Esophagus muscularis mucosa (tissue), 4 donors: ENCODE measurements around the gene MGAM2. TPM values are rescaled to one million over a fixed set of nuclear protein-coding genes. Genes with fewer than 3 reads are reported as not detected.
A peak's percentile ranks its signal among the peaks of the same experiment; 100 is the strongest.
"Not testable (repeated sequence)": the region's sequence is repeated elsewhere in the genome, so short reads cannot be mapped to it uniquely, and the experiment has no call there.

Experiments
- DNase-seq: peaks from one replicate; pipeline ENCODE4 v3.0.0-alpha.2; 2017; ENCODE audit errors: extremely low spot score
- H3K27ac ChIP-seq, 4 donors: fragments of 200-600 bp; sonication (generic); replicated peaks in 1 of 4; 1 replicate in 3 of 4; 2 replicates in 1 of 4; pipeline ENCODE4 v1.5.1; 2016 to 2019; ENCODE audit warnings: mild to moderate bottlenecking in 1 of 4
- H3K27me3 ChIP-seq, 4 donors: fragments of 200-600 bp; sonication (generic); one replicate each; pipeline versions ENCODE4 v1.5.1 to v1.6.0; 2016 to 2019
- H3K36me3 ChIP-seq, 4 donors: fragments of 200-600 bp; sonication (generic); one replicate each; pipeline ENCODE4 v1.5.1; 2016 to 2019
- H3K4me1 ChIP-seq, 4 donors: fragments of 200-600 bp; sonication (generic); one replicate each; pipeline ENCODE4 v1.5.1; 2016 to 2019
- H3K4me3 ChIP-seq, 4 donors: fragments of 200-600 bp; sonication (generic); 1 replicate in 2 of 4; 2 replicates in 2 of 4; pipeline ENCODE4 v1.5.1; 2016 to 2019; ENCODE audit warnings: mild to moderate bottlenecking in 4 of 4, moderate library complexity in 1 of 4
- H3K9me3 ChIP-seq, 4 donors: fragments of 200-600 bp; sonication (generic); 1 replicate in 3 of 4; 2 replicates in 1 of 4; pipeline ENCODE4 v1.5.1; 2016 to 2019
- CTCF ChIP-seq, 3 experiments: fragments of 200-600 bp in 2 of 3; fragments of 450-650 bp in 1 of 3; sonication (generic) in 2 of 3; IDR thresholded peaks; one replicate each; pipeline ENCODE4 v1.5.1; 2017 to 2019; ENCODE audit warnings: antibody characterized with exemption in 3 of 3, mild to moderate bottlenecking in 2 of 3, moderate library complexity in 1 of 3
- EP300 ChIP-seq: sonication (generic); formaldehyde crosslinking; IDR thresholded peaks from one replicate; pipeline ENCODE4 v1.6.1; 2017; ENCODE audit warnings: antibody characterized with exemption
- POLR2A ChIP-seq: fragments of 450-650 bp; IDR thresholded peaks from one replicate; pipeline ENCODE4 v1.6.1; 2017; ENCODE audit warnings: antibody characterized with exemption, moderate library complexity, mild to moderate bottlenecking, low read depth
- POLR2AphosphoS5 ChIP-seq, 2 donors: sonication (generic); formaldehyde crosslinking; IDR thresholded peaks; one replicate each; pipeline ENCODE4 v1.6.1; 2017; ENCODE audit warnings: antibody characterized with exemption in 2 of 2
- whole genome bisulfite sequencing: methylation state at CpG from one replicate; pipeline ENCODE4 v1.1.5; 2018; 5-methylcytosine and 5-hydroxymethylcytosine counted together
- intact Hi-C: fragments of 100-400 bp; cut with DNase I; formaldehyde crosslinking; loops from one replicate; pipeline ENCODE4 v1.15.1; 2023
- total RNA-seq, 4 donors: library from RNA; depleted of rRNA; stranded (reverse); fragments of >200 nt; gene quantifications; one replicate each; pipeline versions ENCODE4 v1.1.0 to v1.2.1, GENCODE V29; 2016

MGAM2 gene
- total RNA-seq, 4 donors from 2014 or later: under 0.01 to 0.11 TPM; not detected in 2

- intact Hi-C loops: no loop called here
- no peak overlapping the region for H3K27ac ChIP-seq
- no peaks in the 10 kb centered on the region for H3K27me3 ChIP-seq
- no peak overlapping the region for H3K4me3 ChIP-seq
- TF ChIP-seq POLR2AphosphoS5 (IDR thresholded peaks at IDR 0.05): no peak
- no peak for TF ChIP-seq EP300
- no peak for TF ChIP-seq POLR2A
- no peak for TF ChIP-seq CTCF (IDR thresholded peaks at IDR 0.05)
- no peak for DNase-seq
- no peaks in the 10 kb centered on the region for H3K9me3 ChIP-seq
- H3K36me3 ChIP-seq: no peaks in the 10 kb centered on the region
- H3K4me1 ChIP-seq: no peaks in the 10 kb centered on the region
- WGBS: 62% methylated on average over 5 of the region's 5 CpGs
Observed at GRCh38 chr7:142097571-142097970, 13.9 kb upstream of the MGAM2 start.

GRCh38 chr7:142098004-142098403, 13.5 kb upstream of the MGAM2 start:
- no peak for TF ChIP-seq POLR2A
- TF ChIP-seq EP300: no peak
- no peak for TF ChIP-seq CTCF (IDR thresholded peaks at IDR 0.05)
- TF ChIP-seq POLR2AphosphoS5 (IDR thresholded peaks at IDR 0.05): no peak
- no peaks in the 10 kb centered on the region for H3K36me3 ChIP-seq

GRCh38 chr7:142099347-142099746, 12.2 kb upstream of the MGAM2 start:
- 53% methylated on average over 1 of the region's 1 CpG for WGBS
- intact Hi-C loops, H3K4me3 ChIP-seq: not testable (repeated sequence)

More at GRCh38 chr7:142098004-142098403, 13.5 kb upstream of the MGAM2 start:
- no peak overlapping the region for H3K27ac ChIP-seq
- no peaks in the 10 kb centered on the region for H3K9me3 ChIP-seq
- no peaks in the 10 kb centered on the region for H3K27me3 ChIP-seq
- intact Hi-C loops: no loop called here
- 32% methylated on average over 2 of the region's 2 CpGs for WGBS
- no peak overlapping the region for H3K4me3 ChIP-seq
- DNase-seq: no peak
- H3K4me1 ChIP-seq: no peaks in the 10 kb centered on the region

GRCh38 chr7:142100634-142101033, 10.9 kb upstream of the MGAM2 start:
- no peak overlapping the region for H3K4me3 ChIP-seq
- no peak overlapping the region for H3K27ac ChIP-seq
- no peaks in the 10 kb centered on the region for H3K9me3 ChIP-seq
- WGBS: 78% methylated on average over 1 of the region's 1 CpG
- H3K4me1 ChIP-seq: no peaks in the 10 kb centered on the region
- intact Hi-C loops: no loop called here
- no peaks in the 10 kb centered on the region for H3K36me3 ChIP-seq
- no peaks in the 10 kb centered on the region for H3K27me3 ChIP-seq
- TF ChIP-seq CTCF (IDR thresholded peaks at IDR 0.05) (no peak), POLR2A (no peak), EP300 (no peak), POLR2AphosphoS5 (IDR thresholded peaks at IDR 0.05) (no peak)
- peak; percentile 90 for DNase-seq

More at GRCh38 chr7:142099347-142099746, 12.2 kb upstream of the MGAM2 start:
- H3K27ac ChIP-seq, H3K36me3 ChIP-seq, H3K9me3 ChIP-seq, H3K27me3 ChIP-seq, DNase-seq, H3K4me1 ChIP-seq: not testable (repeated sequence)

DNA sequence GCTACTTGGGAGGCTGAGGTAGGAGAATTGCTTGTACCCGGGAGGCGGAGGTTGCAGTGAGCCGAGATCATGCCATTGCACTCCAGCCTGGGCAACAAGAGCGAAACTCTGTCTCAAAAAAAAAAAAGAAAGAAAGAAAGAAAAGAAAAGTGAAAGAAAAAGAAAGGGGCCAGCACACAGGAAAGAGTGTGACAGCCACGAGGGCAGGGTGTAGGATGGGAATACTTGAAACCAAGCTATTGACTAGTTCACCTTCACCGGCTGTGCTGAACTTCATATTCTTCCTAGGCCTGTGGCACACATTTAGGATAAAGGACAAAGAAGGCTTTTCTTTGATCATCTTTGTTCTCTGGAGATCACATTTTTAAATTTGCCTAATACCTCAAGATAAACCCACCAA, 9.7 kb upstream of the MGAM2 start:
- H3K4me1 ChIP-seq, H3K9me3 ChIP-seq, H3K27ac ChIP-seq, H3K36me3 ChIP-seq, H3K27me3 ChIP-seq, DNase-seq, intact Hi-C loops, H3K4me3 ChIP-seq: not testable (repeated sequence)
- 88% methylated on average over 6 of the region's 6 CpGs for WGBS
